H1 (cell line): ENCODE results near the gene GABARAPL1. TPM values are rescaled to one million over a fixed set of nuclear protein-coding genes. Genes with fewer than 3 reads are reported as not detected.

Source experiments
- CTCF ChIA-PET: fragments of 300-600 bp; sonication (Branson Sonifier 250); formaldehyde crosslinking; loops from one replicate; lab custom pipeline; 2021; ENCODE audit not compliant: partially characterized antibody; lab: Charles Lee
- POLR2A ChIA-PET: fragments of 300-600 bp; sonication (Branson Sonifier 250); formaldehyde crosslinking; loops from one replicate; lab custom pipeline; 2021; ENCODE audit warnings: inconsistent platforms; ENCODE audit not compliant: partially characterized antibody; lab: Charles Lee
- DNase-seq, 2 experiments: peaks; one replicate each; pipeline versions ENCODE4 v3.0.0 to v3.0.0-alpha.2; 2010 to 2022; ENCODE audit warnings: low spot score in 2 of 2, low read depth in 1 of 2, mixed read lengths in 1 of 2
- FAIRE-seq: peaks from 2 replicates; lab custom pipeline; 2011; peaks lifted over from hg19 to GRCh38; lab: Jason Lieb, UNC
- H2AFZ ChIP-seq: 2 replicates; pipeline ENCODE4 v1.8.1; 2012; ENCODE audit warnings: low read length, inconsistent platforms
- H2AK5ac ChIP-seq: 2 replicates; pipeline ENCODE4 v1.6.1; 2013; ENCODE audit warnings: low read depth, low read length
- H2BK120ac ChIP-seq: replicated peaks from 2 replicates; pipeline ENCODE3; 2013; ENCODE audit warnings: low read depth, low read length, inconsistent platforms
- H2BK12ac ChIP-seq: 2 replicates; pipeline ENCODE4 v1.6.1; 2013; ENCODE audit warnings: low read depth, low read length
- H2BK15ac ChIP-seq: 2 replicates; pipeline ENCODE4 v1.6.1; 2013; ENCODE audit warnings: low read length
- H2BK20ac ChIP-seq: 2 replicates; pipeline ENCODE4 v1.6.1; 2013; ENCODE audit warnings: low read length
- H2BK5ac ChIP-seq: 2 replicates; pipeline ENCODE4 v1.6.1; 2013; ENCODE audit warnings: low read depth, low read length
- H3K14ac ChIP-seq: 2 replicates; pipeline ENCODE4 v1.6.1; 2013; ENCODE audit warnings: inconsistent platforms; ENCODE audit not compliant: insufficient read length
- H3K18ac ChIP-seq: 2 replicates; pipeline ENCODE4 v1.6.1; 2013; ENCODE audit warnings: low read length; ENCODE audit errors: extremely low read depth
- H3K23ac ChIP-seq: 2 replicates; pipeline ENCODE4 v1.6.1; 2013; ENCODE audit warnings: inconsistent platforms; ENCODE audit not compliant: insufficient read length
- H3K23me2 ChIP-seq: 2 replicates; pipeline ENCODE4 v1.6.1; 2013; ENCODE audit warnings: low read depth, low read length
- H3K27ac ChIP-seq: 2 replicates; pipeline ENCODE4 v1.6.1; 2011; ENCODE audit warnings: low read depth, low read length, inconsistent platforms
- H3K27me3 ChIP-seq, 4 experiments: replicated peaks in 1 of 4; 1 replicate in 1 of 4; 2 replicates in 3 of 4; pipeline versions ENCODE4 v1.6.1 to v1.8.1; 2011 to 2013; ENCODE audit warnings: low read length in 3 of 4, mild to moderate bottlenecking in 3 of 4, inconsistent platforms in 2 of 4, mixed read lengths in 2 of 4, moderate library complexity in 1 of 4; ENCODE audit not compliant: control insufficient read depth in 3 of 4, insufficient read depth in 3 of 4; ENCODE audit errors: extremely low read depth in 1 of 4
- H3K36me3 ChIP-seq, 4 experiments: 2 replicates each; pipeline versions ENCODE4 v1.6.1 to v1.8.1; 2011 to 2013; ENCODE audit warnings: mild to moderate bottlenecking in 4 of 4, low read length in 3 of 4, moderate library complexity in 2 of 4, control low read depth in 1 of 4, inconsistent platforms in 1 of 4; ENCODE audit not compliant: insufficient read depth in 4 of 4, control insufficient read depth in 2 of 4
- H3K4ac ChIP-seq: replicated peaks from 2 replicates; pipeline ENCODE3; 2013; ENCODE audit warnings: low read length, low read depth, mixed read lengths, inconsistent platforms; ENCODE audit not compliant: insufficient read length
- H3K4me1 ChIP-seq, 4 experiments: replicated peaks in 1 of 4; 1 replicate in 1 of 4; 2 replicates in 3 of 4; pipeline versions ENCODE4 v1.6.1 to v1.8.1; 2011 to 2013; ENCODE audit warnings: low read length in 3 of 4, inconsistent platforms in 2 of 4, mixed read lengths in 1 of 4; ENCODE audit not compliant: insufficient read depth in 4 of 4, control insufficient read depth in 3 of 4
- H3K4me2 ChIP-seq, 2 experiments: 2 replicates each; pipeline versions ENCODE4 v1.6.1 to v1.8.1; 2011 to 2013; ENCODE audit warnings: low read depth in 2 of 2, low read length in 2 of 2, control low read depth in 1 of 2, inconsistent platforms in 1 of 2, mild to moderate bottlenecking in 1 of 2; ENCODE audit not compliant: insufficient read depth in 1 of 2
- H3K4me3 ChIP-seq, 4 experiments: fragments of 200-600, 300-600 bp in 1 of 4; sonication (generic), shearing (Covaris generic), sonication (Bioruptor Twin) in 1 of 4; 2 replicates each; pipeline versions ENCODE4 v1.5.1 to v1.8.1; 2011 to 2016; ENCODE audit warnings: low read length in 4 of 4, low read depth in 3 of 4, control low read depth in 2 of 4, inconsistent platforms in 2 of 4, mild to moderate bottlenecking in 2 of 4, mixed read lengths in 1 of 4, moderate library complexity in 1 of 4; ENCODE audit not compliant: insufficient read depth in 2 of 4; ENCODE audit errors: extremely low read depth in 1 of 4
- H3K56ac ChIP-seq: replicated peaks from 2 replicates; pipeline ENCODE3; 2013; ENCODE audit warnings: low read depth, mild to moderate bottlenecking, mixed read lengths, low read length, inconsistent platforms; ENCODE audit not compliant: insufficient read length
- H3K79me1 ChIP-seq: 2 replicates; pipeline ENCODE4 v1.6.1; 2013; ENCODE audit warnings: low read depth, low read length, control low read depth
- H3K79me2 ChIP-seq, 2 experiments: 2 replicates each; pipeline versions ENCODE4 v1.6.1 to v1.8.1; 2012 to 2013; ENCODE audit warnings: low read length in 2 of 2, mild to moderate bottlenecking in 2 of 2, inconsistent platforms in 1 of 2; ENCODE audit not compliant: insufficient read depth in 2 of 2, control insufficient read depth in 1 of 2
- H3K9ac ChIP-seq, 4 experiments: replicated peaks in 1 of 4; 1 replicate in 1 of 4; 2 replicates in 3 of 4; pipeline versions ENCODE4 v1.6.1 to v1.8.1; 2011 to 2013; ENCODE audit warnings: low read depth in 3 of 4, low read length in 3 of 4, control low read depth in 2 of 4, mild to moderate bottlenecking in 2 of 4, moderate library complexity in 2 of 4, inconsistent platforms in 1 of 4; ENCODE audit errors: extremely low read depth in 1 of 4
- H3K9me3 ChIP-seq, 2 experiments: 2 replicates each; pipeline versions ENCODE4 v1.6.1 to v1.8.1; 2012 to 2013; ENCODE audit warnings: mild to moderate bottlenecking in 2 of 2, moderate library complexity in 2 of 2, control low read depth in 1 of 2, inconsistent platforms in 1 of 2, low read depth in 1 of 2, low read length in 1 of 2, mixed read lengths in 1 of 2; ENCODE audit not compliant: insufficient read depth in 2 of 2
- H4K20me1 ChIP-seq, 2 experiments: replicated peaks in 1 of 2; 2 replicates each; pipeline versions ENCODE3 to v1.8.1; 2011 to 2013; ENCODE audit warnings: inconsistent platforms in 2 of 2, low read length in 2 of 2, mild to moderate bottlenecking in 1 of 2; ENCODE audit not compliant: insufficient read depth in 2 of 2, control insufficient read depth in 1 of 2
- H4K5ac ChIP-seq: 2 replicates; pipeline ENCODE4 v1.6.1; 2013; ENCODE audit warnings: low read length, low read depth, mixed read lengths, inconsistent platforms; ENCODE audit not compliant: insufficient read length
- H4K8ac ChIP-seq: 2 replicates; pipeline ENCODE4 v1.8.0; 2013; ENCODE audit warnings: mild to moderate bottlenecking, moderate library complexity, low read length, inconsistent platforms; ENCODE audit not compliant: insufficient read depth; ENCODE audit errors: extremely low read depth
- H4K91ac ChIP-seq: replicated peaks from 2 replicates; pipeline ENCODE3; 2013; ENCODE audit warnings: low read length, mixed read lengths, inconsistent platforms; ENCODE audit not compliant: insufficient read length
- CEBPB ChIP-seq: IDR thresholded peaks from 2 replicates; pipeline ENCODE4 v1.6.1; 2012; ENCODE audit warnings: low read depth, low read length
- CHD1 ChIP-seq: IDR thresholded peaks from 2 replicates; pipeline ENCODE4 v1.6.1; 2012; ENCODE audit warnings: low read depth, low read length, improper control_type of control experiment
- EP300 ChIP-seq, 2 experiments: IDR thresholded peaks; 1 replicate in 1 of 2; 2 replicates in 1 of 2; pipeline ENCODE4 v1.6.1; 2011 to 2012; ENCODE audit warnings: low read depth in 2 of 2, low read length in 2 of 2, mild to moderate bottlenecking in 2 of 2, borderline replicate concordance in 1 of 2, inconsistent platforms in 1 of 2, moderate library complexity in 1 of 2
- JUND ChIP-seq: IDR thresholded peaks from 2 replicates; pipeline ENCODE4 v1.6.1; 2011; ENCODE audit warnings: mild to moderate bottlenecking, improper control_type of control experiment, low read length
- KDM1A ChIP-seq: fragments of 200-600, 300-600 bp; sonication (generic); IDR thresholded peaks from 2 replicates; pipeline ENCODE4 v1.7.1; 2016; ENCODE audit warnings: mild to moderate bottlenecking, low read length, borderline replicate concordance
- POLR2A ChIP-seq, 2 experiments: IDR thresholded peaks; 1 replicate in 1 of 2; 2 replicates in 1 of 2; pipeline ENCODE4 v1.6.1; 2011; ENCODE audit warnings: low read depth in 2 of 2, low read length in 2 of 2, mild to moderate bottlenecking in 2 of 2; ENCODE audit errors: control extremely low read depth in 1 of 2
- RXRA ChIP-seq: IDR thresholded peaks from 2 replicates; pipeline ENCODE4 v1.6.1; 2011; ENCODE audit warnings: low read depth, mild to moderate bottlenecking, low read length, moderate library complexity; ENCODE audit not compliant: insufficient read depth
- SP2 ChIP-seq: IDR thresholded peaks from 2 replicates; pipeline ENCODE4 v1.6.1; 2012; ENCODE audit warnings: mild to moderate bottlenecking, low read length, inconsistent platforms
- TAF1 ChIP-seq: IDR thresholded peaks from 2 replicates; pipeline ENCODE4 v1.6.1; 2011; ENCODE audit warnings: mild to moderate bottlenecking, low read depth, low read length
- TBP ChIP-seq: IDR thresholded peaks from 2 replicates; pipeline ENCODE4 v1.6.1; 2011; ENCODE audit warnings: low read depth, low read length, improper control_type of control experiment
- YY1 ChIP-seq: IDR thresholded peaks from 2 replicates; pipeline ENCODE4 v1.6.1; 2011; ENCODE audit warnings: low read depth, mild to moderate bottlenecking, low read length
- WGBS, 2 experiments: shearing (Covaris generic) in 1 of 2; methylation state at CpG; one replicate each; pipeline versions ENCODE4 v1.1.6 to v1.1.7; 2013 to 2015; ENCODE audit warnings: low lambda C conversion rate in 2 of 2, mixed read lengths in 2 of 2, inconsistent platforms in 1 of 2, low coverage in 1 of 2, missing lambda C conversion rate in 1 of 2; ENCODE audit not compliant: insufficient replicate concordance in 2 of 2, insufficient coverage in 1 of 2, insufficient read length in 1 of 2; ENCODE audit errors: extremely low coverage in 1 of 2, missing lambda C conversion rate in 1 of 2; 5-methylcytosine and 5-hydroxymethylcytosine counted together
- polyA plus RNA-seq, 7 experiments: library from polyadenylated mRNA; depleted of rRNA in 3 of 7; stranded (reverse) in 5 of 7; unstranded in 2 of 7; fragments of >200 nt in 5 of 7; fragments of 200-250 nt in 2 of 7; gene quantifications; 1 replicate in 5 of 7; 2 replicates in 1 of 7; 4 replicates in 1 of 7; pipeline versions ENCODE4 v1.2.1 to v1.2.3, GENCODE V29; 2011 to 2013; ENCODE audit warnings: missing spikeins in 2 of 7, mixed read lengths in 2 of 7
- total RNA-seq: library from RNA; stranded (reverse); fragmentation: NEBNext Ultra II Directional; extraction: Animal tissue kit (Norgen Biotek cat#: 25700); gene quantifications from 2 replicates; pipeline ENCODE4 v1.2.1, GENCODE V29; 2021
- TF ChIP-seq, protein P1 (sequence below): IDR thresholded peaks from 2 replicates; pipeline ENCODE4 v1.6.1; 2012; ENCODE audit warnings: low read length, inconsistent platforms

GABARAPL1 gene
- total and polyA plus RNA-seq, 2 of the 8 experiments (the other 6 are each of a cell fraction or from before 2014, with no cell fraction given) = 56.1 to 87.9 TPM

DNA sequence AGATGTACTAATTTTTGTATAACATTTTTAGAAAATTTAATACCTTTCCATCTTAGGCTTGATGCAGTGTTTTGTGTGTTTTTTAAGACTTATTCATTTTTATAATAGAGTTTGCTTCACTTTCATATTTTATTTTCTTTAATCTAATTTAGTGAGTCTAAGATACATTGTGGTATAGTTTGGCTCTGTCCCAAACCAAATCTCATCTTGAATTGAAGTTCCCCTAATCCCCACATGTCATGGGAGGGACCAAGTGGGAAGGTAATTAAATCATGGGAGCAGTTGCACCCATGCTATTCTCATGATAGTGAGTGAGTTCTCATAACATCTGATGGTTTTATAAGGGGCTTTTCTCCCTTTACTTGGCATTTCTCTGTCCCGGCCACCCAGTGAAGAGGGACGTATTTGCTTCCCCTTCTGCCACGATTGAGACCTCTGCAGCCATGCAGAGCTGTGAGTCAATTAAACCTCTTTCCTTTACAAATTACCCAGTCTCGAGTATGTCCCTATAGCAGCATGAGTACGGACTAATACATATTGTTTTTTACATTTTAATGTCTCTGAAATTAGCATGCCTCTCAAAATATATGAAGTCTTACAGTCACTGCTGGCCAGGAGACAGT is 34.9 kb downstream of the GABARAPL1 start:
- no peak overlapping the region for H3K56ac ChIP-seq
- no peak for FAIRE-seq
- H3K23me2 ChIP-seq = no peaks in the 10 kb centered on the region
- H3K27me3 ChIP-seq = no peaks in the 10 kb centered on the region
- no peak overlapping the region for H2BK5ac ChIP-seq
- H3K14ac ChIP-seq = no peak overlapping the region
- no peak overlapping the region for H2AK5ac ChIP-seq
- ChIA-PET CTCF (no interaction called here), POLR2A (no interaction called here)
- no peak for DNase-seq
- H3K4me3 ChIP-seq = no peak overlapping the region
- H2BK120ac ChIP-seq = no peak overlapping the region
- H3K18ac ChIP-seq = no peak overlapping the region
- H3K9ac ChIP-seq = no peak overlapping the region
- WGBS, 2 experiments = 71% methylated on average over 5 of the region's 5 CpGs; no CpG with 5 or more reads in 1 of the 2 experiments
- H2BK12ac ChIP-seq = no peak overlapping the region
- no peaks in the 10 kb centered on the region for H3K36me3 ChIP-seq
- H2BK15ac ChIP-seq = no peak overlapping the region
- H3K23ac ChIP-seq = no peak overlapping the region
- no peaks in the 10 kb centered on the region for H3K79me2 ChIP-seq
- no peaks in the 10 kb centered on the region for H3K79me1 ChIP-seq
- H4K5ac ChIP-seq = no peak overlapping the region
- no peak overlapping the region for H2BK20ac ChIP-seq
- no peaks in the 10 kb centered on the region for H3K4me1 ChIP-seq
- no peak overlapping the region for H4K8ac ChIP-seq
- no peaks in the 10 kb centered on the region for H4K20me1 ChIP-seq
- no peaks in the 10 kb centered on the region for H3K9me3 ChIP-seq
- no peak overlapping the region for H3K4ac ChIP-seq
- no peak overlapping the region for H3K27ac ChIP-seq
- H4K91ac ChIP-seq = no peak overlapping the region
- no peak overlapping the region for H2AFZ ChIP-seq
- H3K4me2 ChIP-seq = no peak overlapping the region
- TF ChIP-seq JUND (no peak), POLR2A (IDR thresholded peaks at IDR 0.05; ENCODE audit: control extremely low read depth in 1 of 2, low read depth in 2 of 2, low read length in 2 of 2) (no peak), RXRA (no peak), KDM1A (no peak), CHD1 (no peak), SP2 (no peak), TBP (no peak), YY1 (no peak), TAF1 (no peak), EP300 (IDR thresholded peaks at IDR 0.05; ENCODE audit: borderline replicate concordance in 1 of 2, low read depth in 2 of 2, low read length in 2 of 2) (no peak), CEBPB (no peak)
- TF ChIP-seq, protein P1, sequence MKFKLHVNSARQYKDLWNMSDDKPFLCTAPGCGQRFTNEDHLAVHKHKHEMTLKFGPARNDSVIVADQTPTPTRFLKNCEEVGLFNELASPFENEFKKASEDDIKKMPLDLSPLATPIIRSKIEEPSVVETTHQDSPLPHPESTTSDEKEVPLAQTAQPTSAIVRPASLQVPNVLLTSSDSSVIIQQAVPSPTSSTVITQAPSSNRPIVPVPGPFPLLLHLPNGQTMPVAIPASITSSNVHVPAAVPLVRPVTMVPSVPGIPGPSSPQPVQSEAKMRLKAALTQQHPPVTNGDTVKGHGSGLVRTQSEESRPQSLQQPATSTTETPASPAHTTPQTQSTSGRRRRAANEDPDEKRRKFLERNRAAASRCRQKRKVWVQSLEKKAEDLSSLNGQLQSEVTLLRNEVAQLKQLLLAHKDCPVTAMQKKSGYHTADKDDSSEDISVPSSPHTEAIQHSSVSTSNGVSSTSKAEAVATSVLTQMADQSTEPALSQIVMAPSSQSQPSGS = no peak
